Vagina (tissue), 2 donors: ENCODE data around the gene IFI27.

Source experiments
- CTCF ChIP-seq, 3 experiments: fragments of 450-650 bp in 2 of 3; fragments of 200-600 bp in 1 of 3; sonication (generic) in 1 of 3; IDR thresholded peaks; one replicate each; pipeline ENCODE4 v1.5.1; 2017 to 2019; ENCODE audit warnings: antibody characterized with exemption in 3 of 3, mild to moderate bottlenecking in 2 of 3, moderate library complexity in 2 of 3
- POLR2A ChIP-seq, 2 donors: fragments of 450-650 bp; IDR thresholded peaks; one replicate each; pipeline ENCODE4 v1.6.1; 2017; ENCODE audit warnings: antibody characterized with exemption in 2 of 2, mild to moderate bottlenecking in 2 of 2, moderate library complexity in 2 of 2
- POLR2AphosphoS5 ChIP-seq, 2 donors: sonication (generic); formaldehyde crosslinking; IDR thresholded peaks; one replicate each; pipeline ENCODE4 v1.9.0; 2017; ENCODE audit warnings: antibody characterized with exemption in 2 of 2, mild to moderate bottlenecking in 2 of 2, low read depth in 1 of 2; ENCODE audit not compliant: insufficient read depth in 1 of 2

GRCh38 chr14:94153750-94154342 is 43.3 kb downstream of the IFI27 start:
- no peak for TF ChIP-seq POLR2A (IDR thresholded peaks at IDR 0.05)
- TF ChIP-seq CTCF (IDR thresholded peaks at IDR 0.05), result no peak
- TF ChIP-seq POLR2AphosphoS5 (IDR thresholded peaks at IDR 0.05; ENCODE audit: insufficient read depth in 1 of 2, low read depth in 1 of 2), result no peak
